HG02981 (cell line): ENCODE measurements around the gene MUC4.
"Not testable (repeated sequence)": the region's sequence is repeated elsewhere in the genome, so short reads cannot be mapped to it uniquely, and the experiment has no call there.

ENCODE experiments used
- ATAC-seq: cut with Tn5 transposase; IDR thresholded peaks from one replicate; pipeline ENCODE4 v1.9.1; 2021; ENCODE audit warnings: mild to moderate bottlenecking, moderate library complexity; ENCODE audit not compliant: unreplicated experiment

The MUC4 gene

DNA sequence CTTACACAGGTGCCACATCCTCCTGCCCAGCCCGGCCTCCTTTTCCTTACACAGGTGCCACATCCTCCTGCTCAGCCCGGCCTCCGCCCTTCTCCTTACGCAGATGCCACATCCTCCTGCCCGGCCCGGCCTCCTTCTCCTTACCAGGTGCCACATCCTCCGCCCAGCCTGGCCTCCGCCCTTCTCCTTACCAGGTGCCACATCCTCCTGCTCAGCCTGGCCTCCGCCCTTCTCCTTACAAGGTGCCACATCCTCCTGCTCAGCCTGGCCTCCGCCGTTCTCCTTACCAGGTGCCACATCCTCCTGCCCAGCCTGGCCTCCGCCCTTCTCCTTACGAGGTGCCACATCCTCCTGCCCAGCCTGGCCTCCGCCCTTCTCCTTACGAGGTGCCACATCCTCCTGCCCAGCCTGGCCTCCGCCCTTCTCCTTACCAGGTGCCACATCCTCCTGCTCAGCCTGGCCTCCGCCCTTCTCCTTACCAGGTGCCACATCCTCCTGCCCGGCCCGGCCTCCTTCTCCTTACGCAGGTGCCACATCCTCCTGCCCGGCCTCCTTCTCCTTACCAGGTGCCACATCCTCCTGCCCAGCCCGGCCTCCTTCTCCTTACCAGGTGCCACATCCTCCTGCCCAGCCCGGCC, 4.7 kb upstream of the MUC4 start:
- not testable (repeated sequence) for ATAC-seq

DNA sequence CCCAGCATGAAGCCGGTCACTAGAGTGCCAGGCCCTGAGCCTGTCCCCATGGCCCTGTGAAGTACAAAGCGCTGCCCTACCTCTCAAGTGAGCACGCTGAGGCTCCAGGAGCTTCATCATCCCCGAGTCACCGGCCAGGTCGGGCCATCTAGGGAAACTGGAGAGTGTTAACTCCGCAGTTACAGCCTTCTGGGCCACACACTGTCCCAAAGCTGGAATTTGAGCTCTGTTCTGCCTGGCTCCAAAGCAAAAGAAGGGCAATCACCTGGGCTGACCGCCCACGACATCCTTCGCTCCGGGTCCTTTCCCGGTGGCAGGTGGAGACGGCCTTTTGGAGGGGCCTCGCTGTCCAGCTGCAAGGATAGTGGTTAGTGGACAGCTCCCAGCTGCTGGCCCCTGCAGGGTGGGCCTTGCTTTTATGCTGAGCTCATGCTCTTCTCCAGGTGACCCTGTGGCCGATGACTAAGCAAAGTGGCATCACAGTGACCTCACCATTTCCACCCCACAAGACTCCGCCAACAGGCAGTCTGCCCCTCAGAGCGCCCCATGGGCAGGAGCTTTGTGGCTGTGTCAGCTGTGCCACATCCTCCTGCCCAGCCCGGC, 3.5 kb upstream of the MUC4 start:
- ATAC-seq = no peak

GRCh38 chr3:195813916-195814640, 2.3 kb upstream of the MUC4 start:
- no peak for ATAC-seq

DNA sequence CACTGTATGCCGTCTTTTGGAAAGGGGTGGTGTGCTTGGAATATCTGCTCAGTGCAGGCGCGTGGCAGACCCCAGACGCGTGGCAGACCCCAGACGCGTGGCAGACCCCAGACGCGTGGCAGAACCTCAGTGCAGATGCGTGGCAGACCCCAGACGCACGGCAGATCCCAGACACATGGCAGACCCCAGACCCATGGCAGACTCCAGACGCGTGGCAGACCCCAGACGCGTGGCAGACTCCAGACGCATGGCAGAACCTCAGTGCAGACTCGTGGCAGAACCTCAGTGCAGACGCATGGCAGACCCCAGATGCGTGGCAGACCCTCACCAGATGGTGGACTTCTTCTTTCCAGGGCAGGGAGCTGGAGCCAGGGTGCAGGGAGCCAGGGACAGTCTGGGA, 637 bp upstream of the MUC4 start:
- ATAC-seq = no peak

DNA sequence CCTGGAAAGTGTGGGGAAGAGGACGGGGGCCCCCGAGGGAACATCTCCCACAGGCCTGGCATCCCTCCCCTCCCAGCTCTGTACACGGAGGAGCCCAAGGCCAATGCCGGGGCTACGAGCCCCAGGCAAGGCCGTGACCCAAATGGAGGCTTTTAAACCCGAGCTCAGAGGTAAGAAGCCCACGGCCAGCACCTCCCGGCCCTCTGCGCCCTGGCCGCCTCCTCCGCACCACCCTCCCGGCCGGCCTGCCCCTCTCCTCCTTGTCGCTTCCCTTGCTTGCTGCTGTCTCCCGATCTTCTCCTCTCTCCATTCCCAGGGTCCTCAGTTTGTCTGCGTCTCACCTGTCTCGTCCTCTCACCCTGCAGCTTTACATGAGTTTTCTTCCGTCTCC, 1.3 kb downstream of the MUC4 start:
- no peak for ATAC-seq

DNA sequence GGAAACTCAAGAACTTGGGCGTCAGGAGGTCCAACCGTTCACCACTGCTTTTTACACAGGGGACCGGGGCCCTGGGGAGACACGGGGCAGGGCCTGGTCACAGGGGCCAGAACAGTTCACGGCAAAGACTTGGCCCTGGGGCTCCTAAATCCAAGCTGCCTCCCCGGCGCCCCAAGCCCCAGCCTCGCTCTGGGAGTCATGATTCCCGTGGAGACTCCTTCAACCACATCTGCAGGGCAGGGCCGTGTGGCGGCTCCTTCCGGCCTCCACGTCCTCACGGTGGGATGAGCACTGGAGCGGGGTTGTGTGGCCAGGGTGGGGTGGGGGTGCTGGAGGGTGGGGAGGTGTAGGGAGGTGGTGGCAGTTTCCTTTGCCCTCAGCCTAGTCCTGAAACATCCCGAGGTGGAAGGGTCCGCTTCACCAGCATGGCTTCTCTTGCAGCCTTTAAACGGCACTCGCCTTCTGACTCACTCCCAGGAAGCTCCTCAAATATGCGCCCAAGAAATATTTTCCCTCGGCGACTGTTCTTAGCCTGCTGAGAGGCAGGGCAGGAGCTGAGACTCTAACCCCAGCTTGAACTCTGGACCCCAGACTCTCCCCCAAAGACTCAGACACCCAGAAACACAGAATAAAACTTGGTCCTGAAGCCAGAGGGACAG, 1.8 kb downstream of the MUC4 start:
- no peak for ATAC-seq

GRCh38 chr3:195809291-195809785, 2.4 kb downstream of the MUC4 start:
- ATAC-seq = no peak

GRCh38 chr3:195808741-195809290, 2.9 kb downstream of the MUC4 start:
- no peak for ATAC-seq

DNA sequence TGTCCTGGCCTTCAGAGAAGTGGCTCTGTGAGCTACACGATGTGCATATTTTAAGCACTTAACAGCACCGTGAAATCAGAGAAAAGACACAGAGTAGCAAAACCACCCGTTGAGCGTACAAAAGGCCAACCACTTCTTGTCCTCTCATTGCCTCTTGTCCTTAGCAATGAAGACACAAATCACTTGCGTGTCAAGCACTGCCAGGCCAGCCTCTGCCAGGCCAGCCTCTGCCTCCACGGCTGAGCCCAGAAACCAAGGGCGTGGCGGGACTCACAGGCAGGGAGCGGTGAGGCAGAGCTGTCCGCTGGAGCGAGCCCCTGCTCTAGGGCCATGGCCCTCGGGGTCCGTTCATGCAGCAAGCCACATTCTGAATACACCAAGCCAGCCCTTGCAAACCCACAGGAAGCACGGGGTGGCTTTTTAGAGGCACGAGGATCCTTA, 4.0 kb downstream of the MUC4 start:
- no peak for ATAC-seq

DNA sequence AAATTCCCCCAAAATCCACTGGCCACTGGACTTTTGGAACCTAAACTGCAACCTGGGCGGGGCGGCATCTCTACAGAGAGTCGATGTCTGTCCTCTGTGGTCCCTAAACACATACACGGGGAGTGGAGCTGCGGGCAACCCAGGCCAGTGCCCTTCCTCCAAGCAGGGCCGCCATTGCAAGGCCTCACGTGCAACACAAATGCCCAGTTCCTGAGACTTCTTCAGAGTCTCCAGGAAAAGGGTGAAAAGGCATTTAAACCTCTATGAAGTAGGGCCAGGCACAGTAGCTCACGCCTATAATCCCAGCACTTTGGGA, 4.9 kb downstream of the MUC4 start:
- no peak for ATAC-seq

- no peak for ATAC-seq
These were observed 5.4 kb downstream of the MUC4 start for GRCh38 chr3:195806211-195806915.

DNA sequence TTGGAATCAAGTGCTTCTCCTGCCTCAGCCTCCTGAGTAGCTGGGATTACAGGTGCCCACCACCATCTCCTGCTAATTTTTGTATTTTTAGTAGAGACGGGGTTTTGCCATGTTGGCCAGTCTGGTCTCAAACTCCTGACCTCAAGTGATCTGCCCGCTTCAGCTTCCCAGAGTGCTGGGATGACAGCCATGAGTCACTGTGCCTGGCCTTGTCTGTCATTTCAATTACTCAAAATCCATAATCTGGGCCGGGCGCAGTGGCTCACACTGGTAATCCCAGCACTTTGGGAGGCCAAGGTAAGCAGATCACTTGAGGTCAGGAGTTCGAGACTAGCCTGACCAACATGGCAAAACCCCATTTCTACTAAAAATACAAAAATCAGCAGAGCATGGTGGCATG, 6.1 kb downstream of the MUC4 start:
- not testable (repeated sequence) for ATAC-seq

DNA sequence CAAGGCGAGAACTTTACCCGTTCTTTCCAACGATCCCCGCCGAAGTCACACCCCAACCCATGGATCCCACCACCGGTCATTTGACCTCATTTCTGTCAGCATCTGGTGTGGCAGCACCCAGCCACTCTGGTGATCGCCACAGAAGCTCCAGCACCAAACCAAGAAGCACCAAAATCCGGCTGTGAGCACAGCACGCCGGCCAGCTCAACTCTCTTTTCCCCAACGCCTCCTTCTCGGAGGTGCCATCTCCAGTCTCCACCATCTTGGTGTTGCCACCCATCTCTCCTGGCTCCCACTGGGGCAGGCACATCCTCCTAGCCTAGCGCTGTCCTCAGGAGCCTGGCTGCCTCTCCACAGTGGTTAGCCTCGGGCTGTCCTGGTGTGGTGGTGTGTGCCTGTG, 6.5 kb downstream of the MUC4 start:
- ATAC-seq = no peak

DNA sequence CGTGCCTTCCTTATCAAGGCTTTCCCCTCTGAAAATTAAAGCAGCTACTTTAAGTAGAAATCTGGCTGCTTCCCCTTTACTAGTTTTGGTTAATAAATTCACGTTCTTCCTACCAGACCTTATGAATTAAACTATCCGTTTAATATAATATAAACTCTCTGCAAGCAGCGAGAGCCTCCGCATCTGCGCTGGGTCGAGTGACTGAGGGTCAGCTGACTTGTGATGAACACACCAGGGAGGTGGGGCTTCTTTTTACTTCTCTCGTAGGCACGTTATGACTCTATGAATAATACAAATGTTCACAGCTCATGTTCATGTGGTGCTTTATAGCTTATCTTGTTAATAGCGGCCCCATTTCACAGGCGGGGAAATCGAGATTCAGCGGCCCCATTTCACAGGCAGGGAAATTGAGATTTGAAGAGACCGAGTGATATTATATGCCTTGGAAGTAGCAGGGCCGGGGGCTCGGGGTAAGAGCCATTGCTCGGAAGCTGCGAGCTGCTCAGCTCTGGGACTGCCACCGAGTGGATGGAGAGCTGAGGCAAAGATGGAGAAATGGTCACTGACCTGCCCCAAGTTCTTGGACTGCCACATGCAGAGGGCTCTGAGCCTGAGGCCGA, 8.3 kb downstream of the MUC4 start:
- ATAC-seq = no peak

GRCh38 chr3:195802795-195803194, 8.9 kb downstream of the MUC4 start:
- ATAC-seq = no peak

DNA sequence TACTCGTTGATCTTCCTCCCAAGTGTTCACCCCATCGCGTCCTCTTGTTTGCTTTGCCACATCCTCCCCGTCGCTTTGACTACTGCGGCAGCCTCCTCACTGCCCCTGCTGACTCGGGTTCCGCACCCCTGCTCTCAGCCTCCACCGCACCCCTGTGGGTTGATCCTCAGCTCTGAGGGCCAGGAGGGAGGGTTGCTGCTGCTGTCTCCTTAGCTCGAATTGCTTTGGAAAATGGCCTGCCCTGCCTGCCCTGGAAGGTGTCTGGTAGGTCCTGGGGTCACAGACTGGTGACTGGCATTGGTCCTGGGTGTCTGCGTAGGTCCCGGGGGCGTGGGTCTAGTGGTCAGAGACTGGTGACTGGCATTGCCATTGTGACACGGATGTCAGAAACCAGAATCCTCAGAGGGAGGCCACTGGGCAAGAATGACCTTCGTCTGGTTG, 9.4 kb downstream of the MUC4 start:
- ATAC-seq = no peak

- ATAC-seq = no peak
These were observed 10.2 kb downstream of the MUC4 start for GRCh38 chr3:195801251-195802183.

- no peak for ATAC-seq
These were observed 11.5 kb downstream of the MUC4 start for GRCh38 chr3:195800240-195800639.

- ATAC-seq = no peak
These were observed 14.9 kb downstream of the MUC4 start for GRCh38 chr3:195796795-195797194.
